ENCODE data around the gene XDH. TPM values are rescaled to one million over a fixed set of nuclear protein-coding genes. Genes with fewer than 3 reads are reported as not detected.

Gene XDH
- total RNA-seq, 2 experiments from 2014 or later: 0.15 to 0.17 TPM

- Mint-ChIP-seq H3K9me3 (peaks cover 7% of the 10 kb centered on the region), H3K4me3 (no peak overlapping the region), H3K4me1 (peaks cover 6% of the 10 kb centered on the region), H3K27me3 (peaks cover 5% of the 10 kb centered on the region), H3K36me3 (ENCODE audit: low read depth) (peaks cover 3% of the 10 kb centered on the region), H3K27ac (no peak overlapping the region)
- ChIA-PET CTCF (interaction anchor here (1.3 kb wide), 1 partner anchor 9 kb away, joined by 3 read pairs; no protein-coding TSS in a partner anchor), POLR2A (no interaction called here)
- DNase-seq: no peak
Measured at GRCh38 chr2:31420936-31421335, 6.4 kb upstream of the XDH start.

DNA sequence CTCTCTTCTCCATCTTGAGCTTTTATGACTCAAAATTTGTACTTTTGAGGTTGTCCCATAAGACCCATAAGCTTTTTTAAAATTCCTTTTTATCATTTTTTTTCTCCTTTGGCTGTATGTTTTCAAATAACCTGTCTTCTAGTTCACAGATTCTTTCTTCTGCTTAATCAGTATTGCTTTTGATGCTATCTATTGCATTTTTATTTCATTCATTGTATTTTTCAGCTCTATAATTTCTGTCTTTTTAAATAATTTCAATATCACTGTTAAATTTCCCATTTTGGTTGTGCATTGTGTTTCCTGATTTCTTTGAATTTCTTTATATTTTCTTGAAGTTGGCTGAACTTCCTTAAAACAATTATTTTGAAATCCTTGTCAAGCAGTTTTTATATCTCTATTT is 4.8 kb upstream of the XDH start:
- Mint-ChIP-seq H3K4me3 (no peak overlapping the region), H3K27me3 (peaks cover 5% of the 10 kb centered on the region), H3K36me3 (ENCODE audit: low read depth) (peaks cover 3% of the 10 kb centered on the region), H3K27ac (no peak overlapping the region), H3K9me3 (peaks cover 7% of the 10 kb centered on the region), H3K4me1 (peaks cover 9% of the 10 kb centered on the region)
- POLR2A ChIA-PET: no interaction called here
- CTCF ChIA-PET: no interaction called here
- DNase-seq: no peak

DNA sequence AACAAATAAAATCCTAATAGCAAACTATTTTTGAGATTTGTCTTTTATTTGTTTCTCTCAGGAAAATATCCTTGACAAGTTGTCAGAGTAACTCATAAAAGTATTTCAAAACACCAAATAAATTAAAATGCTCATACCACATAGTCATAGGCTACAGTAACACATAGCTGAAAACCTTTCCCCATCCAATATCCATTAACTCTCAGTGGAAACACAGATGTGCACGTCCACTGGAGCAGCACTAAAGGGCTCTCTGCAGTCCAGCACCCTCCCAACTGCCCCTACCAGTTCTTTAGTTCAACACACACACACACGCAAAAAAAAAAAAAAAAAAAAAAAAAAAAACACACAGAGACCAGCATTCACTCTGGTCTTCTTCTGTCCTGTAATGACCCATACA is 879 bp upstream of the XDH start:
- peaks cover 7% of the 10 kb centered on the region for H3K9me3 Mint-ChIP-seq
- no peak overlapping the region for H3K27ac Mint-ChIP-seq
- H3K36me3 Mint-ChIP-seq (ENCODE audit: low read depth): peaks cover 3% of the 10 kb centered on the region
- peaks cover 10% of the 10 kb centered on the region for H3K27me3 Mint-ChIP-seq
- ChIA-PET POLR2A (no interaction called here), CTCF (no interaction called here)
- no peak for DNase-seq
- no peak overlapping the region for H3K4me3 Mint-ChIP-seq
- H3K4me1 Mint-ChIP-seq: peaks cover 9% of the 10 kb centered on the region

GRCh38 chr2:31413862-31414550 is 536 bp downstream of the XDH start:
- Mint-ChIP-seq H3K36me3 (ENCODE audit: low read depth) (no peaks in the 10 kb centered on the region), H3K9me3 (peaks cover 4% of the 10 kb centered on the region), H3K27me3 (peaks cover 12% of the 10 kb centered on the region), H3K4me1 (peaks cover 9% of the 10 kb centered on the region), H3K27ac (no peak overlapping the region), H3K4me3 (no peak overlapping the region)
- DNase-seq: no peak
- ChIA-PET POLR2A (interaction anchor here (0.5 kb wide), 1 partner anchor 391 kb away, joined by 7 read pairs; no protein-coding TSS in a partner anchor), CTCF (no interaction called here)

- H3K27me3 Mint-ChIP-seq: peaks cover 20% of the 10 kb centered on the region
- ChIA-PET CTCF (no interaction called here), POLR2A (no interaction called here)
- H3K4me3 Mint-ChIP-seq: no peak overlapping the region
- H3K27ac Mint-ChIP-seq: no peak overlapping the region
- DNase-seq: no peak
- H3K36me3 Mint-ChIP-seq (ENCODE audit: low read depth): no peaks in the 10 kb centered on the region
- H3K9me3 Mint-ChIP-seq: peaks cover under 1% of the 10 kb centered on the region
- H3K4me1 Mint-ChIP-seq: peaks cover 9% of the 10 kb centered on the region
Measured at GRCh38 chr2:31413025-31413424, 1.5 kb downstream of the XDH start.

DNA sequence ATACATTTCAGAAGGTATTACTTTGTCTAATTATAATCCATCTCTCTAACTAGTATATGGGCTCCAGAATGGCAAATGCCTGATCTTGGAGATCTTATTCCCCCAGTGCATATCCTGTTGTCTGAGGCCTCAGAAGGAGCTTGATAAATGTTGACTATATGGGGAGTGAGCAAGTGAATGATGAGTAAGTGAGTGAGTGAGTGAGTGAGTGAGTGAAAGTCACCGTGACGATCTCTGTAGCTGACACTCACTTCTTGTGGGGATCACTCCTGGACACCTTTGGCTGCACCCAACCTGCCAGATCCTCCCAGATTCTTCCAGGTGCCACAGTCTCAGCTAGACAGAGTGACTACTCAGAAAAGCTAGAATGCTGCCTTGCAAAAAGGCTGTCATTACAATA is 2.8 kb downstream of the XDH start:
- peaks cover 25% of the 10 kb centered on the region for H3K27me3 Mint-ChIP-seq
- ChIA-PET POLR2A (no interaction called here), CTCF (no interaction called here)
- H3K36me3 Mint-ChIP-seq (ENCODE audit: low read depth): no peaks in the 10 kb centered on the region
- H3K4me1 Mint-ChIP-seq: peaks cover 9% of the 10 kb centered on the region
- no peak for DNase-seq
- no peak overlapping the region for H3K4me3 Mint-ChIP-seq
- H3K27ac Mint-ChIP-seq: no peak overlapping the region
- H3K9me3 Mint-ChIP-seq: no peaks in the 10 kb centered on the region

GRCh38 chr2:31406593-31407385 is 7.8 kb downstream of the XDH start:
- no peak for DNase-seq
- no peaks in the 10 kb centered on the region for H3K4me1 Mint-ChIP-seq
- ChIA-PET POLR2A (no interaction called here), CTCF (no interaction called here)
- H3K27me3 Mint-ChIP-seq: peaks cover 18% of the 10 kb centered on the region
- no peaks in the 10 kb centered on the region for H3K36me3 Mint-ChIP-seq (ENCODE audit: low read depth)
- H3K27ac Mint-ChIP-seq: no peak overlapping the region
- no peak overlapping the region for H3K4me3 Mint-ChIP-seq
- H3K9me3 Mint-ChIP-seq: no peaks in the 10 kb centered on the region

- POLR2A ChIA-PET: no interaction called here
- Mint-ChIP-seq H3K27ac (no peak overlapping the region), H3K4me3 (no peak overlapping the region), H3K4me1 (no peaks in the 10 kb centered on the region), H3K36me3 (ENCODE audit: low read depth) (no peaks in the 10 kb centered on the region), H3K27me3 (peaks cover 17% of the 10 kb centered on the region), H3K9me3 (no peaks in the 10 kb centered on the region)
- CTCF ChIA-PET: no interaction called here
- DNase-seq: no peak
Measured at GRCh38 chr2:31404827-31405226, 9.7 kb downstream of the XDH start.

DNA sequence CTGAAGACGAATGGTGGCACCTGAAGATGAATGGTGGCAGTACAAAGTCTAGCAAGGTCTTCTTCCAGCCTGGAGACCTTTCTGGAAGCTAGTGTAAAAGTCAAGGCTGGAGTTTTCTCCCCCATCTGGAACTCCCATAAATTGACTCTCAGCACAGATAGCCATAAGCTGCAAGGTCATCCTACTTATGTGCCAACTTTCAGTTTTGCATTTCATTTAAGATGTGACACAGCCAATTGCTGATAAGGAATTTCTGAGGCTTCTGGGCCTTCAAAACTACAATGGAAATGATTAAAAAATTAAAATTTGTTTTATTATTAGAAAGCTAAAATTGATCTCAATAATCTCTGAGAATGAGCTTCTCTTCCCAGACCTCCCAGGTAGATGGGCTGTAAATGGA is 10.2 kb downstream of the XDH start:
- ChIA-PET POLR2A (no interaction called here), CTCF (no interaction called here)
- Mint-ChIP-seq H3K36me3 (ENCODE audit: low read depth) (no peaks in the 10 kb centered on the region), H3K27ac (no peak overlapping the region), H3K27me3 (peaks cover 16% of the 10 kb centered on the region), H3K4me3 (no peak overlapping the region), H3K9me3 (no peaks in the 10 kb centered on the region), H3K4me1 (no peaks in the 10 kb centered on the region)
- no peak for DNase-seq

- H3K4me3 Mint-ChIP-seq: no peak overlapping the region
- ChIA-PET CTCF (interaction anchor here (1.1 kb wide), 1 partner anchor 196 kb away, joined by 3 read pairs; no protein-coding TSS in a partner anchor), POLR2A (no interaction called here)
- H3K9me3 Mint-ChIP-seq: no peaks in the 10 kb centered on the region
- no peak overlapping the region for H3K27ac Mint-ChIP-seq
- H3K4me1 Mint-ChIP-seq: no peaks in the 10 kb centered on the region
- H3K27me3 Mint-ChIP-seq: peaks cover 3% of the 10 kb centered on the region
- no peak for DNase-seq
- no peaks in the 10 kb centered on the region for H3K36me3 Mint-ChIP-seq (ENCODE audit: low read depth)
Measured at GRCh38 chr2:31402388-31402787, 12.2 kb downstream of the XDH start.

DNA sequence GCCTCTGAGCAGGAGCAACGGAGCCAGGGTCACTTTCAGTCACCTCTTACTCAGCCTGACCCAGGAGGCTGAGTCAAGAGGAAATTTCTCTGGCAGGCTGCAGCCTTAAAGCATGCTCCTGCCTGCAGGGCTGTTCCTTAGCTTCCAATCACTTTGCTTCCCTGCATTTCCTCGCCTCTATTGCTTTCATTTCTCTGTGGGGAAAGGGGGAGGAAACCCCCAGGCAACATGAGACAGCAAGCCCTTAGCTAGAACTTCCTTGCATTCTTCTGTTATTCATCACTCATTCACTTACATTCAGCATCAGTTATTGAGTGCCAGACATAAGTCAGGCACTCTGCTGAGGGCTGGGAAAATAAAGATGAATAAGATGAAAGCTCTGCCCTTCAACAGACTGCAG is 13.0 kb downstream of the XDH start:
- Mint-ChIP-seq H3K9me3 (no peaks in the 10 kb centered on the region), H3K4me1 (no peaks in the 10 kb centered on the region), H3K27me3 (no peaks in the 10 kb centered on the region), H3K27ac (no peak overlapping the region), H3K4me3 (no peak overlapping the region), H3K36me3 (ENCODE audit: low read depth) (no peaks in the 10 kb centered on the region)
- ChIA-PET CTCF (interaction anchor here (1.1 kb wide), 1 partner anchor 195 kb away, joined by 3 read pairs; no protein-coding TSS in a partner anchor), POLR2A (interaction anchor here (0.6 kb wide), 1 partner anchor 272 kb away, joined by 3 read pairs; no protein-coding TSS in a partner anchor)
- DNase-seq: no peak

- no peak overlapping the region for H3K4me3 Mint-ChIP-seq
- no peaks in the 10 kb centered on the region for H3K36me3 Mint-ChIP-seq (ENCODE audit: low read depth)
- ChIA-PET CTCF (no interaction called here), POLR2A (no interaction called here)
- no peak for DNase-seq
- peaks cover 2% of the 10 kb centered on the region for H3K4me1 Mint-ChIP-seq
- H3K27me3 Mint-ChIP-seq: peaks cover 10% of the 10 kb centered on the region
- H3K9me3 Mint-ChIP-seq: no peaks in the 10 kb centered on the region
- H3K27ac Mint-ChIP-seq: no peak overlapping the region
Measured at GRCh38 chr2:31398881-31399280, 15.7 kb downstream of the XDH start.

DNA sequence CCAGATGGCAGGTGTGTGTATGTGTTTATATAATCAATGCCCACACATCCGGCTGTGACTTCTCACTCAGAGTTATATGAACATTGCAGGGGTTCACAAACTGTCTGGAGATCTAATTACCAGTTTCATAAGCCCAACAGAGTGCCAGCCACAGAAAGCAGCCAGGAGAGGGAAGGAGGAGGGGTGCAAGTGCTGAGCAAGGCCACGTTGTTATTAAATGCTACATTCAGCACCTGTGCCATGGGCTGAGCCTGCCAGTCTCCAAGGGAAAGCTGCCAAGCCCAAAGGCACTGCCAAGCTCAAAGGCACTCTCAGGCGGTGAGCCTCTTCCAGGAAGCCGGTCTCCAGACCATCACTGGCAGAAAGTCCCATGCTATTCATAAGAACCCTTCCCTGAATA is 17.4 kb downstream of the XDH start:
- Mint-ChIP-seq H3K27ac (no peak overlapping the region), H3K4me1 (peaks cover 2% of the 10 kb centered on the region), H3K4me3 (no peak overlapping the region), H3K27me3 (peaks cover 17% of the 10 kb centered on the region), H3K36me3 (ENCODE audit: low read depth) (no peaks in the 10 kb centered on the region), H3K9me3 (no peaks in the 10 kb centered on the region)
- CTCF ChIA-PET: no interaction called here
- POLR2A ChIA-PET: no interaction called here
- no peak for DNase-seq

Data from activated CD4-positive, alpha-beta T cell treated with anti-CD3 and anti-CD28 coated beads, Interleukin-2, amount 10 ng/mL, durations not matched to agents 7 days and 5 days (primary cell).